HFF-Myc (cell line): Measurements from ENCODE around the gene TUT7.
"Not testable (repeated sequence)": the region's sequence is repeated elsewhere in the genome, so short reads cannot be mapped to it uniquely, and the experiment has no call there.

Experiments used
- DNase-seq: peaks from one replicate; pipeline ENCODE4 v3.0.0-alpha.2; 2011; ENCODE audit warnings: low read depth; ENCODE audit errors: extremely low read depth
- H3K4me3 ChIP-seq: replicated peaks from 2 replicates; pipeline ENCODE4 v1.5.1; 2011; ENCODE audit warnings: low read depth, mild to moderate bottlenecking, control low read depth, low read length
- TF ChIP-seq, protein P1 (sequence below): IDR thresholded peaks from 2 replicates; pipeline ENCODE4 v1.5.1; 2012; ENCODE audit warnings: mild to moderate bottlenecking, low read depth, low read length, control low read depth; ENCODE audit errors: missing control alignments

The TUT7 gene

DNA sequence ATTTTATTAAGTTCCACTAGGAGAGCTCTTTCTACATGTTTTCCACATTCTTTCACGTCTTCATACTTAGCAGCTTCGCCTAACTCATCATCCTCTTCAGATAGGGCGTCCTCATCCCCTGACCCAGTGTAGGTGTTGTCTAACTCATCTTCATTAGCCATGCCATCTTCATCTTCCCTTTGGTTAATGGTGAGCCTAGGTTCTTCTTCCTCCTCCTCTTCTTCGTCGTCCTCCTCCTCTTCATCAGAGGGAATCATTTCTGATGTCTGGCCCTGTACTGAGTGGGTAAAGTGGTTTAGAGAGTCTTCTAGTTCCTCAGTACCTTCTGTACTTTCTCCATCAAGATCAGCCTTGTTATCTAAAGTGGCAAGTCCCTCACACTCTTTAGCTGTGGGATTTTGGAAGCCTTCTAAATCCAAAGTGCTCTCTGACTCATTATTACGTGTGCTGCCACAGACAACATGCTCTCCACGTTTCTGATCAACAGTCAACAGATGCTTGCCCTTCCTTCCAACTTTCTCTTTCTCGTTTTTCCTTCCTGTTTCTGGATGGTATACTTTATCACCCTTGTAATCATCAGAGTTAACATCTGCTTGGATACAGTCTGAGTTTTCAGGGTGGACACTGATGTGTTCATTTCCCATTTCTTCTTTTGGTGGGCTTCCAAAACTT, 31.1 kb downstream of the TUT7 start:
- peak; percentile 49 for DNase-seq
- TF ChIP-seq, protein P1, sequence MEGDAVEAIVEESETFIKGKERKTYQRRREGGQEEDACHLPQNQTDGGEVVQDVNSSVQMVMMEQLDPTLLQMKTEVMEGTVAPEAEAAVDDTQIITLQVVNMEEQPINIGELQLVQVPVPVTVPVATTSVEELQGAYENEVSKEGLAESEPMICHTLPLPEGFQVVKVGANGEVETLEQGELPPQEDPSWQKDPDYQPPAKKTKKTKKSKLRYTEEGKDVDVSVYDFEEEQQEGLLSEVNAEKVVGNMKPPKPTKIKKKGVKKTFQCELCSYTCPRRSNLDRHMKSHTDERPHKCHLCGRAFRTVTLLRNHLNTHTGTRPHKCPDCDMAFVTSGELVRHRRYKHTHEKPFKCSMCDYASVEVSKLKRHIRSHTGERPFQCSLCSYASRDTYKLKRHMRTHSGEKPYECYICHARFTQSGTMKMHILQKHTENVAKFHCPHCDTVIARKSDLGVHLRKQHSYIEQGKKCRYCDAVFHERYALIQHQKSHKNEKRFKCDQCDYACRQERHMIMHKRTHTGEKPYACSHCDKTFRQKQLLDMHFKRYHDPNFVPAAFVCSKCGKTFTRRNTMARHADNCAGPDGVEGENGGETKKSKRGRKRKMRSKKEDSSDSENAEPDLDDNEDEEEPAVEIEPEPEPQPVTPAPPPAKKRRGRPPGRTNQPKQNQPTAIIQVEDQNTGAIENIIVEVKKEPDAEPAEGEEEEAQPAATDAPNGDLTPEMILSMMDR, result no peak
- no peak overlapping the region for H3K4me3 ChIP-seq

DNA sequence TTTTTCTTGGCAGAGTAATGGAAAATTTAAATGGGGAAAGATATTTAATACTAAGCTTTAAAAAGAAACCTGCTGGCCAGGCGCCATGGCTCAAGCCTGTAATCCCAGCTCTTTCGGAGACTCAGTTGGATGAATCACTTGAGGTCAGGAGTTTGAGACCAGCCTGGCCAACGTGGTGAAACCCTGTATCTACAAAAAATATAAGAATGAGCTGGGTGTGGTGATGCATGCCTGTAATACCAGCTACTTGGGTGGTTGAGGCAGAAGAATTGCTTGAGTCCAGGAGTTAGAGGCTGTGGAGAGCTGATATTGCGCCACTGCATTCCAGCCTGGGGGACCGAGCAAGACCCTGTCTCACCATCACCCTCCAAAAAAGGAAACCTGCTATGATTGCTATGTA, 32.8 kb downstream of the TUT7 start:
- peak; percentile 27 for DNase-seq
- no peak overlapping the region for H3K4me3 ChIP-seq
- TF ChIP-seq, protein P1, result no peak

DNA sequence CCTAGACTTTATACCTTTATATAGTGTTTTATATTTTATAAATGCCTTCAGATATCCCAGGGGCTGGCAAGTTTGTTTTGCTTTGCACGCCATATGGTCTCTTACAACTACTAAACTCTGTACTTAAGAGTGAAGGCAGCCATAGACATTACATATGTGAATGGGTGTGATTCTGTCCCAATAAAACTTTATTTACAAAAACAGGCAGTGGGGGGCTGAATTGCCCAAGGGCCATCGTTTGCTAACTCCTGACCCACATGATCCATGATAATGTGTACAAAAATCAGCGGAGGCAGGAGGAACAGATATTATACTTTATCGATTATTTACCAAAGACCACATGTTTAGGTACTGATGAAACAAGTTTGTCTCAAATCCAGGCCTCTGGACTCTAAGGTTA, 36.0 kb downstream of the TUT7 start:
- TF ChIP-seq, protein P1, result no peak
- DNase-seq, result no peak
- no peak overlapping the region for H3K4me3 ChIP-seq

DNA sequence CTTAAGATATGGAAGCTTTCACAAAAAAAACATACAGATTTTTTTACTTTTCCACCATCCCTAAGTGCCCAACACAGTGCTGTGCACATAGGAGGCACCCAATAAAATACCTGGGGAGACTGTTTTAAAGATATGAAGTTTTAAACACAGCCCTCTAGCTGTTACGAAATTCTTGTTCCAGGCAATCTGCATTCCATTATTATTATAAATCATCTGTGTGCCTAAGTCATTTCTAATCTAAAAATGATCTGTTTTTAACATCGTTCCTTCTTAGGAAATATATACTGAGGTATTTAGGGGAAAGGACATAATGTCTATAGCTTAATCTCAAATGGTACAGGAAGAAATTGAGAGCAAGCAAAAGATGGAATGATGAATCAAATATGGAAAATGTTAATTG, 39.1 kb downstream of the TUT7 start:
- no peak for DNase-seq
- H3K4me3 ChIP-seq, result no peak overlapping the region
- TF ChIP-seq, protein P1, result no peak

DNA sequence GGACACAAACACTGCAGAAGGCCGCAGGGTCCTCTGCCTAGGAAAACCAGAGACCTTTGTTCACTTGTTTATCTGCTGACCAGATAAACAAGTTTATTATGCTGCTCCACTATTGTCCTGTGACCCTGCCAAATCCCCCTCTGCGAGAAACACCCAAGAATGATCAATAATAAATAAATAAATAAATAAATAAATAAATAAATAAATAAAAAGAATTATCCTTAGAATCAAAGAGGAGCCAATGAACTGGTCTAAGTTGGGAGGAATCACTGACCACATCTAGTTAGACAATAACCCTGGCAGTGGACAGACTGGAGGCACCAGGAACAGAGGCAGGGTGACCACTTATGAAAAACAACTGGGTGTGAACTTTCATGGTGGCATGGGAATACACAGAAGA, 41.3 kb downstream of the TUT7 start:
- DNase-seq, H3K4me3 ChIP-seq: not testable (repeated sequence)

DNA sequence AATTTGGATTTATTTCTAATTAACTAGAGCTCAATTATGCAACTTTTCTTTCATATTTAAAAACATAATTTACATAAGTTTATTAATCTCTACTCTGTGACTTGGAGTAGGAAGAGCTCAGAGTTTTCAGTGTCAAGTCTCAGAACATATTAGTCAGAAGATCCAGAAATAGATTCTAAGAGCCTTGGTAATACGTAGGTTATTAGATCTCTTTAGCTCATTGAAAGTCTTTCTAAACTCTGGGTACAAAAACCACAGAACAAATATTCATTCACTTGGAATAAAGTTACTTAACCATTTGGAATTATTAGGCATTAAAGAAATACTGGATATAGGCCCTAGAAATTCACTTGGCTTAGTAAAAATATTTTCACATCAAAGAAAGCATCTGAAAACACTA, 45.5 kb downstream of the TUT7 start:
- TF ChIP-seq, protein P1, result no peak
- DNase-seq, result no peak
- no peak overlapping the region for H3K4me3 ChIP-seq

DNA sequence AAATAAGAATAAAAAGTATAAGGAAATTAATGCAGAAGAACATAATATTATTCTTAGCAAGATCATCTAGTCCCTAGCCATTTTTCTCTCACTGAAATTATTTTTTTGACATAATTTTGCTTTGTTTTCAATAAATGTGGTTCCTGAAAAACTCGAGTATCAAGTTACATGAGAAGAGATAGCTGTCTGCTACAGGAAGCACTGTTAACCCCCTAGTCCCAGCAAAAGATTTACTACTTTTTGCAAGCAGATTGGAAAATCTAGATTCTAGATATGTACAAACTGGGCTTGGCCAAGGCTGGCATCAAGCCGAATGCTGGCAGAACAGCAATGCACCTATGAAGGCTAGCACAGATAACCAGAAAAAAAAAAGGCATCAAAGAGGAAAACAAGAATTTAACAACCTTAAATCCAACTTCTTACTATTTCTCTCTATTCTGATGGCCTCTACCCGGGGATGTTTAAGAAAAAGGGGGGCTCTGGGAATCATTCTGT, 49.9 kb downstream of the TUT7 start:
- TF ChIP-seq, protein P1, result no peak
- no peak overlapping the region for H3K4me3 ChIP-seq
- no peak for DNase-seq
